ENCODE data around the gene DSCAML1. TPM values are rescaled to one million over a fixed set of nuclear protein-coding genes. Genes with fewer than 3 reads are reported as not detected.

The DSCAML1 gene
- total and polyA plus RNA-seq, 7 donors: 0.04 to 0.52 (median 0.06) TPM

GRCh38 chr11:117421041-117421440 is 376.0 kb downstream of the DSCAML1 start:
- intact Hi-C loops (cut with DNase I): no loop called here
- DNase-seq (no peak), ATAC-seq (no peak)
- whole genome bisulfite sequencing, 3 donors: 80 to 88% (median 87%) methylated on average over 13 of the region's 13 CpGs
- Histone ChIP-seq H3K9me3 (no peaks in the 10 kb centered on the region), H3K27ac (no peak overlapping the region), H3K4me3 (no peak overlapping the region), H3K27me3 (ENCODE audit: insufficient read depth in 3 of 3, low read length in 2 of 3) (peaks cover 0 to 2% (median 0%) of the 10 kb centered on the region in 3 donors), H3K36me3 (ENCODE audit: insufficient read depth in 1 of 2, low read depth in 1 of 2) (no peaks in the 10 kb centered on the region), H3K4me1 (no peaks in the 10 kb centered on the region)
- TF ChIP-seq CTCF (IDR thresholded peaks at IDR 0.05): no peak

GRCh38 chr11:117420598-117420997 is 376.4 kb downstream of the DSCAML1 start:
- WGBS, 3 donors: 94 to 96% (median 94%) methylated on average over 6 of the region's 6 CpGs
- intact Hi-C loops (cut with DNase I): no loop called here
- ATAC-seq (no peak), DNase-seq (no peak)
- TF ChIP-seq CTCF (IDR thresholded peaks at IDR 0.05): no peak
- no peaks in the 10 kb centered on the region for H3K4me1 ChIP-seq
- no peaks in the 10 kb centered on the region for H3K36me3 ChIP-seq (ENCODE audit: insufficient read depth in 1 of 2, low read depth in 1 of 2)
- H3K27me3 ChIP-seq (ENCODE audit: insufficient read depth in 3 of 3, low read length in 2 of 3): peaks cover 0 to 2% (median 0%) of the 10 kb centered on the region in 3 donors
- no peak overlapping the region for H3K4me3 ChIP-seq
- H3K27ac ChIP-seq: no peak overlapping the region
- H3K9me3 ChIP-seq: no peaks in the 10 kb centered on the region

- no peaks in the 10 kb centered on the region for H3K36me3 ChIP-seq (ENCODE audit: insufficient read depth in 1 of 2, low read depth in 1 of 2)
- H3K4me1 ChIP-seq: no peaks in the 10 kb centered on the region
- no peak overlapping the region for H3K4me3 ChIP-seq
- no peak for ATAC-seq
- intact Hi-C loops (cut with DNase I): no loop called here
- no peak for DNase-seq
- H3K27me3 ChIP-seq (ENCODE audit: insufficient read depth in 3 of 3, low read length in 2 of 3): peaks cover 0 to 2% (median 0%) of the 10 kb centered on the region in 3 donors
- no peak overlapping the region for H3K27ac ChIP-seq
- no peaks in the 10 kb centered on the region for H3K9me3 ChIP-seq
- WGBS, 3 donors: 81 to 85% (median 83%) methylated on average over 11 to 12 of the region's 12 CpGs
- TF ChIP-seq CTCF (IDR thresholded peaks at IDR 0.05): no peak
These were observed 376.9 kb downstream of the DSCAML1 start for GRCh38 chr11:117420143-117420485.

- no peak overlapping the region for H3K4me3 ChIP-seq
- no peaks in the 10 kb centered on the region for H3K4me1 ChIP-seq
- WGBS, 3 donors: 76 to 84% (median 78%) methylated on average over 12 of the region's 12 CpGs
- no peak for ATAC-seq
- DNase-seq: no peak
- H3K9me3 ChIP-seq: no peaks in the 10 kb centered on the region
- intact Hi-C loops (cut with DNase I): no loop called here
- TF ChIP-seq CTCF (IDR thresholded peaks at IDR 0.05): no peak
- H3K27ac ChIP-seq: no peak overlapping the region
- no peaks in the 10 kb centered on the region for H3K36me3 ChIP-seq (ENCODE audit: insufficient read depth in 1 of 2, low read depth in 1 of 2)
- peaks cover 0 to 2% (median 0%) of the 10 kb centered on the region in 3 donors for H3K27me3 ChIP-seq (ENCODE audit: insufficient read depth in 3 of 3, low read length in 2 of 3)
These were observed 377.4 kb downstream of the DSCAML1 start for GRCh38 chr11:117419482-117420142.

Data from psoas muscle (tissue), 8 donors.